HG03066 (cell line): ENCODE data around the gene ACOXL.

Source experiments
- ATAC-seq: cut with Tn5 transposase; IDR thresholded peaks from one replicate; pipeline ENCODE4 v1.9.1; 2021; ENCODE audit warnings: low read depth; ENCODE audit not compliant: unreplicated experiment

Gene ACOXL

GRCh38 chr2:110897966-110898365 lies 165.6 kb downstream of the ACOXL start:
- no peak for ATAC-seq

GRCh38 chr2:110900191-110900590 lies 167.8 kb downstream of the ACOXL start:
- ATAC-seq, result no peak

GRCh38 chr2:110903548-110903947 lies 171.2 kb downstream of the ACOXL start:
- no peak for ATAC-seq

GRCh38 chr2:110904116-110904778 lies 171.9 kb downstream of the ACOXL start:
- ATAC-seq, result no peak

- ATAC-seq, result no peak
Measured at GRCh38 chr2:110904779-110905148, 172.4 kb downstream of the ACOXL start.

- ATAC-seq, result no peak
Measured at GRCh38 chr2:110905217-110905616, 172.8 kb downstream of the ACOXL start.

- ATAC-seq, result no peak
Measured at GRCh38 chr2:110906613-110907298, 174.4 kb downstream of the ACOXL start.

GRCh38 chr2:110909501-110909900 lies 177.1 kb downstream of the ACOXL start:
- no peak for ATAC-seq

- ATAC-seq, result no peak
Measured at GRCh38 chr2:110910423-110910822, 178.1 kb downstream of the ACOXL start.

- ATAC-seq, result no peak
Measured at GRCh38 chr2:110919738-110920137, 187.4 kb downstream of the ACOXL start.

- no peak for ATAC-seq
Measured at GRCh38 chr2:110925479-110925878, 193.1 kb downstream of the ACOXL start.

- no peak for ATAC-seq
Measured at GRCh38 chr2:110927526-110927925, 195.2 kb downstream of the ACOXL start.

GRCh38 chr2:110929528-110929927 lies 197.2 kb downstream of the ACOXL start:
- ATAC-seq, result no peak

GRCh38 chr2:110931648-110932047 lies 199.3 kb downstream of the ACOXL start:
- no peak for ATAC-seq

- ATAC-seq, result no peak
Measured at GRCh38 chr2:110933420-110933819, 201.0 kb downstream of the ACOXL start.

- no peak for ATAC-seq
Measured at GRCh38 chr2:110934948-110935347, 202.6 kb downstream of the ACOXL start.

GRCh38 chr2:110940376-110940910 lies 208.1 kb downstream of the ACOXL start:
- no peak for ATAC-seq

- no peak for ATAC-seq
Measured at GRCh38 chr2:110941226-110941625, 208.9 kb downstream of the ACOXL start.

GRCh38 chr2:110943070-110943634 lies 210.8 kb downstream of the ACOXL start:
- no peak for ATAC-seq

GRCh38 chr2:110946902-110947301 lies 214.5 kb downstream of the ACOXL start:
- ATAC-seq, result no peak

- ATAC-seq, result no peak
Measured at GRCh38 chr2:110948027-110948674, 215.8 kb downstream of the ACOXL start.
